ENCODE measurements around the gene ZNF586.
"Not testable (repeated sequence)": the region's sequence is repeated elsewhere in the genome, so short reads cannot be mapped to it uniquely, and the experiment has no call there.

The ZNF586 gene

DNA sequence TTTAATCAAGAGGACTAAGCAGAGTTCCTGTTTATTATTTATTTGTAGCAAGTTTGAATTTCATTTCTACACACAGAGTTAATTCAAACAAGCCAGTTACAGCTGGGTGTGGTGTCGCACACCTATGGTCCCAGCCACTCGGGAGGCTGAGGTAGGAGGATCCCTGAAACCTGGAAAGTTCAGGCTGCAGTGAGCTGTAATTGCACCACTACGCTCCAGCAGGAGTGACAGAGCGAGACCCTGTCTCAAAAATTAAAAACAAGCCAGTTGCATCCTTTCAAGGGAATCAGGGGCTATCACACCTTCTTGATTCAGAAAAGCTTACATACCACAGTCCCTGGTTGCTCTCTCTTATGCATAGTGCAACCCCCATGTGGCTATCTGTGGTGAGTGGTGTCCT, 19.8 kb downstream of the ZNF586 start:
- DNase-seq (ENCODE audit: low read depth in 2 of 3, low spot score in 2 of 3) = no peak

DNA sequence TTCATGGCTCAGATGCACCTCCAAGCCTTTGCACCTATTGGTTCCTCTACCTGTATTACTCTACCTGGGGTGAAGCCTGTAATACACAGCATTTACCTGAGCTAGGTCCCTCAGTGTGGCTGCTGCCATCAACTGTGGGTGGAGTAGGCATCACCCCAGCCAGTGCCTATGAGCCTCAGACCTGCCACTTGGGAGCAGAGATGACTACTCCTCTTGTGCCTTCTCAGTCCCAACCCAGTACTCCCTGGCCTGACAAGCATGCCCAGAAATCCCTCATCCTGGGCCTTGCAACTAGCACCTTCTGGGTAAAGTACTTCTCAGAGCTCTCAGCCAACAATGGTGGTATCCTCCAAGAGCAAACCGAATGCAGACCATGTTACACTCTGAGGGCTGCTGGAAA, 27.1 kb downstream of the ZNF586 start:
- not testable (repeated sequence) for DNase-seq (ENCODE audit: low read depth in 2 of 3, low spot score in 2 of 3)

DNA sequence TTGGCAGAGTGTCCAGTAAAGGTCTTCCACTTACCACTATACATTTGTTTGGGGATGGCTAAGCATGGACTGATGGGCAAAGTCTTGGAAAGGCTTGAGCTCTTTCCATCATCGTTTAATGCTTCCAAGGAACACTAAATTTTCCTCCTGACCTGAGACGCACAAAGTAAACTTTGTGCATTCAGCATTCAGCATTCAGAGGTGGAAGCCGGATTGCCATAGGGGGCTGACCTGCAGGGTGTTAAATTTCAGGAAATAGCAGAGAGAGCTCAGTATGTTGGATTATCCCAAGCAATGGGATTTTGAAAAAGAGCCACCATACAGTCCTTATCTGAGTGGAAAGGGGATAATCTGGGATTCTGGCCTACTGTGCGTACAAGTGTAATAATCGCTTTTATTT, 31.2 kb downstream of the ZNF586 start:
- no peak for DNase-seq (ENCODE audit: low read depth in 2 of 3, low spot score in 2 of 3)

DNA sequence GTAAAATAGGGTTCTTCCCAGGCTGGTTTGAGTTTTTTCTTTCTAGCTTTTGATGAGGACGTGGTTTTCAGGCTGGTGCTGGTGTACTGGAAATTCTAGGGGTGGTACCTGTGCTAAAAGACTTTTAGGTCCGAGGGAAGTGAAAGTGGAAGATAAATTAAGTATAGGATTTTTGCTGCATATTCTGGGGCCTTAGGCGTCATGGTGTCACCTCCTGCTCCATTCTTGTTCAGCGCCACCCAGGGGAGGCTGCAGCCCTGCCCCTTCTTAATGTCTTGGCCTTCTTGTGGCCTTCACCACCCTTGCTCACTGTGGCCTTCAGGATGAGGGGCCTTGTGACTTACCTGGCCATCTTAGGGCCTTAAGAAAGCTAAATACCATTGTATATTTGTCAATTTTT, 32.8 kb downstream of the ZNF586 start:
- DNase-seq (ENCODE audit: low read depth in 2 of 3, low spot score in 2 of 3) = no peak

DNA sequence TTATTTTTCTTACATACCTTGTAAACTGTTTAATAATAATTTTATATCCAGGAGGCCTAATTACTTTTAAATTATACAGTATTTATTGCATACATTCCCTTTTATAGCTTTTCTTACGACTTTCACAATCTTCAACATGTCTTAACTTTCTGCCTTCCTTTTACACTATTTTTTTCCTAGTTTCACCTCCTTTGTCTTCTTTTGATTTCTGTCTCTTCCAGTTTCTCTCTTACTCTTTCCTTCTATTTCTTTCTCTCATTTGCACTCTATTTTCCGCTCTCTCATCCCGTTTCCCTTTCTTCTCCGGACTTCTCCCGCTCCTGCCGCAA, 33.8 kb downstream of the ZNF586 start:
- DNase-seq (ENCODE audit: low read depth in 2 of 3, low spot score in 2 of 3) = no peak

DNA sequence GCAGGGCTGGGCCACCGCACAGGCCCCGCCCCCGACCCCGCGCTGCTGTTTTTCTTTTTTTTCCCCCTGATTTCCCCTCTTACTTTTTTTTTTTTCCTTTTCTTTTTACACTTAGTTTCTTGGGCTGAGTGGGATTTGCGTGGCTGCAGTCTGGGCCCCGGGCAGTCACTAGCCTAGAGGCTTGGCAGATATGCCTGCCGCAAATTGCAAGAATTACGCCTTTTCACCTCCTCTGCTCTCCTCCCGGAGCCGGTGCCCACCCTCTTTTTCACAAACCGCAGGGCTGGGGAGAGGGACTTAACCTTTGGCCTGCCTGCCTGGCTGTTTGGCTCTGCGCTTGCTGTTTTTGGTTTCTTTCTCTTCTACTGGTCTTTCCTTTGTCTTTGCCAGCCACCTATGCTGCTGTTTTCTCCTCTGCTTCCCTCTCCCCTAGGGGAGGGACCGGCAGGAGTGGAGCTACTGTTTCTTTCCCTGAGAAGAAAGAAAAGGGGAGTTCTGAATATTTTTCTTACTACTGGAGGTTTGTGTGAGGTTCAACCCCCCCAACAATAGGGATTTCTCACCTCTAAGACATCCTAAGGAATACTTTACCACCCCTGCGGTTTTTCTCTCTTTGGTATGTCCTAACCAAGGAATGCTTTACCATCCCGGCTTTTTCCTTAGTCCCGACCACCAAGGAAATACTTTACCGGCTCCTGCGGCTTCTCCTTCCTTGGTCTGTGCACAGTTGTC, 34.3 kb downstream of the ZNF586 start:
- DNase-seq (ENCODE audit: low read depth in 2 of 3, low spot score in 2 of 3) = no peak

DNA sequence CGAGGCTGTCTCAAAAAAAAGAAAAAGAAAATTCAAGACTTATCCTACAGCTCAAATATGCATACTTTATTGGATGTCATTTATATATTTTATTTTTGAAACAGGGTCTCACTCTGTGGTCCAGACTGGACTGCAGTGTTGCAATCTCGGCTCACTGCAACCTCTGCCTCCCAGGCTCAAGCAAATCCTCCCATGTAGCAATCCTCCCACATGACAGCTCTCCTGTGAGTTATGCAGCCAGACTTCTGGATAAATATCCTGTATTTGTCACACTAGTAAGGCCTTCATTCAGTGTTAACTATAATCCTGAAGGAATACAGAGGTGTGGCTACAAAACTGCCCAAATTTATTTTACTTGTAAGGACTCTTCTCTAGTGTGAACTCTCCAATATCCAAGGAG, 38.1 kb downstream of the ZNF586 start:
- DNase-seq (ENCODE audit: low read depth in 2 of 3, low spot score in 2 of 3) = no peak

DNA sequence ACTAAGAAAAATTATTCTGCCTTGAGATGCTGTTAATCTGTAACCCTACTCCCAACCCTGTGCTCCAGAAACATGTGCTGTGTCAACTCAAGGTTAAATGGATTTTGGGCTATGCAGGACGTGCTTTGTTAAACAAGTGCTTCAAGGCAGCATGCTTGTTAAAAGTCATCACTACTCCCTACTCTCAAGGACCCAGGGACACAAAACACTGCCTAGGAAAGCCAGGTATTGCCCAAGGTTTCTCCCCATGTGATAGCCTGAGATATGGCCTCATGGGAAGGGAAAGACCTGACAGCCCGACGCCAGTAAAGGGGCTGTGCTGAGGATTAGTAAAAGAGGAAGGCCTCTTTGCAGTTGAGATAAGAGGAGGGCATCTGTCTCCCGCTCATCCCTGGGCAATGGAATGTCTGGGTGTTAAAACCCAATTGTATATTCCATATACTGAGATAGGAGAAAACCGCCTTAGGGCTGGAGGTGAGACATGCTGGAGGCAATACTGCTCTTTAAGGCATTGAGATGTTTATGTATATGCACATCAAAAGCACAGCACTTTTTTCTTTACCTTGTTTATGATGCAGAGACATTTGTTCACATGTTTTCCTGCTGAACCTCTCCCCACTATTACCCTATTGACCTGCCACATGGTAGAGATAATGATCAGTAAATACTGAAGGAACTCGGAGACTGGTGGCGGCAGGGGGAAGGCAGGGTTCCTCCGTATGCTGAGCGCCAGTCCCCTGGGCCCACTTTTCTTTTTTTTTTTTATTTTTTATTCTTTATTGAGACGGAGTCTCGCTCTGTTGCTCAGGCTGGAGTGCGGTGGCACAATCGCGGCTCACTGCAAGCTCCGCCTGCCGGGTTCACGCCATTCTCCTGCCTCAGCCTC, 41.2 kb downstream of the ZNF586 start:
- not testable (repeated sequence) for DNase-seq (ENCODE audit: low read depth in 2 of 3, low spot score in 2 of 3)

DNA sequence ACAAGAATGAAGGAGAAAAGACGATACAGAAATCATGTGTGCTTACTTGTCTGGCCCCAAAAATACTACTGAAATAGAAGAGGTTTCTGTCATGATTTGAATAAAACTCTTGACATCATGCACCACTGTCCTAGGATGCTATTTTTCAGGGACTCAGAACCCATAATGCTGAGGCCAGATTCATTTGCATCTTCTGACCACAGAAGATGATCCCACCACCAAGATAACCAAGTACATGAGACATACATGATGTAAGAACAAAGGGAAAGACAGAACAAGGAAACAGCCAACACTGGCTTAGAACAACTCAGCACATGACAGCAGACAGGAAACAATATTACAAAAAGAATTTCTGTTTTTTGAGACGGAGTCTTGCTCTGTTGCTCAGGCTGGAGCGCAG, 42.8 kb downstream of the ZNF586 start:
- no peak for DNase-seq (ENCODE audit: low read depth in 2 of 3, low spot score in 2 of 3)

DNA sequence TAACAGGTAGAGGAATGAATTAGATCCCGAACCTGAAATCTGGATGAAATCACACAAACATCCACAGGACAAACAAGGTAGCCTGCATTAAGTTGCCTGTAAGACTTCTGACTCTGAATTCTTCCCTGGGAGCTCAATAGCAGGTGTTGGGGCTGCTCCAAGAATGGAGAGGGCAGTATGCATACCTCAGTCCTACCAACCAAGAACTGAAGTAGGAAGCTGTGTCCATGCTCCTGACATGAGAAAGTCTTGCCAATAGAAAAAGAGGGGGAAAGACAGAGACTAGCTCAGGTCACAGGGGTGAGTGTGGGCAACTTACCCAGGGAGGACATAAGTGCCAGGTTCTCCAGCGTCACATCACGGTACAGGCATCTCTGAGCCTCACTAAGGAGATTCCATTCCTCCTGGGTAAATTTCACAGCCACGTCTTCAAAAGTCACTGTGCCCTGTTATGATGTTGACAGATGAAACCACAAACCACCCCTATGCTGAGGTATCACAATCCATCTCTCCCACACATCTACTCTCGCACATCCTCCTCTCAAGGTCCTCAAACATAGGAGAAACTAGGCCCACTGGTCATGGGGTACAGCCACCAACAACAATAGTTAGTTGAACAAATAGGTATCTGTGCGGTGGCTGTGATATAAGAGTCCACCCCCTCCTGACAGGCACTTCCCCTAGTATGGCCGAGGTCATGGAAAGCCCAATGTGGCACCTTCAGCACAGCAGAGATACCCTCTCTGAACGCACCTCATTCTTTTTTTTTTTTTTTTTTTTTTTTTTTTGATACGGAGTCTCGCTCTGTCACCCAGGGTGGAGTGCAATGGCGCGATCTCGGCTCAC, 43.7 kb downstream of the ZNF586 start:
- not testable (repeated sequence) for DNase-seq (ENCODE audit: low read depth in 2 of 3, low spot score in 2 of 3)

DNA sequence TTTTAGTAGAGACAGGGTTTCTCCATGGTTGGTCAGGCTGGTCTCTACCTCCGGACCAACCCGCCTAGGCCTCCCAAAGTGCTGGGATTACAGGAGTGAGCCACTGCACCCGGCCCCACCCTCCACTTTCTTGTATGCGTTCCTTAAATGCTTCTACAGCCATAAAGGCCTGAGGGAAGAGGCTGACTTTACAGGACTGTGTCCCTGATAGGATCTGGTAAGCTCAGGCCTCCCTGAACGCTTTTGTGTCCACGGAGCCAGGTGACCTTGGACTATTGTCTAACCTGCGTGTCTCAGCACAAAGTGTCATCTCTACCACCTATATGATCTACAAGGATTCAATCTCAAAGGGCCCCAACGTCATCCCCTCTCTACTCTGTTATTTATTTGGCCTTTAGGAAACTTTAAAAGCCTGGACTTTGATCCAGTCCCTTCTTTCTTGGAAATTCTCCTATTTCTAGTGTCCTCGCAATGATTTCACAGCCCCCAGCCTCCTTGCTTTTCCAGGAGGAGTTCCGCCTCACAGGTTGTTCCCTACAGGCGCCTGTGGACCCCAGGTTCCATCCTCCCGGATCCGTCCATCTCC, 44.5 kb downstream of the ZNF586 start:
- no peak for DNase-seq (ENCODE audit: low read depth in 2 of 3, low spot score in 2 of 3)

DNA sequence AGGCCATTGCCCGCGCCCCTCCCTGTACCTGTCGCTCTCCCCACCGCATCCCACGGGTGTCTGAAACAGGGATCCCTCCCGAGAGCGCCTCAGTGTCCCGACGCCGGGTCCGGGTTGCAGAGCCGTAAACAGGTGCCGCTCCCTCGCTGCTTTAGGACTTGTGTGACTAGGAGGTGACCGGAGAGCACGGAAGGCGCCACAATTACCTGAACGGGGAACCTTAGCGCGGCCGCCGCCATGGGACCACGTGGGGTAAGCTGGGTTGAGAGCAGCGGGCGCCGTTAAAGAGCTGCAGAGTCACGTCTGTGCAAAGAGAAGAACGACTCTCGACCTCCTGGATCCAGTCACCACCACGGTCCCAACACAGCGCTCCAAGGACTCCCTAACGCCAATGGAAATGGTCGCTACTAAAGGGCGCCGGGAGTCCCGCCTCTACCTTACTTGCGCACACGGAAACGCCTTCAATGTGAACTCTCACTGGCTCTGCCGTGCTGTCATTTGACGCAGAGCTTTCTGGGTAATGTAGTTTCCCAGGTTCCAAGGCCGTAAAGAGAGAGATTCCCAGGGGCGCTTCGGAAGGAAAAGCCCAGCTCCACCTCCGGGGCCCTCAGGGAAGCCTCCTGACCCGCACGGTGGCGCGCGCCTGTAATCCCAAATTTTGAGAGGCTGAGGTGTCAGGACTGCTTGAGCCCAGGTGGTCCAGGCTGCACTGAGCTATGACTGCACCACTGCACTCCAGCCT, 45.2 kb downstream of the ZNF586 start, which contains the start of gene ZNF552:
ZNF552 (minus strand) TSS at position 409 of the 742 bp plus-strand sequence; CDS start at position 239, 170 bp downstream.
- DNase-seq (ENCODE audit: low read depth in 2 of 3, low spot score in 2 of 3) = peak; percentile 26 to 38 (median 35)

DNA sequence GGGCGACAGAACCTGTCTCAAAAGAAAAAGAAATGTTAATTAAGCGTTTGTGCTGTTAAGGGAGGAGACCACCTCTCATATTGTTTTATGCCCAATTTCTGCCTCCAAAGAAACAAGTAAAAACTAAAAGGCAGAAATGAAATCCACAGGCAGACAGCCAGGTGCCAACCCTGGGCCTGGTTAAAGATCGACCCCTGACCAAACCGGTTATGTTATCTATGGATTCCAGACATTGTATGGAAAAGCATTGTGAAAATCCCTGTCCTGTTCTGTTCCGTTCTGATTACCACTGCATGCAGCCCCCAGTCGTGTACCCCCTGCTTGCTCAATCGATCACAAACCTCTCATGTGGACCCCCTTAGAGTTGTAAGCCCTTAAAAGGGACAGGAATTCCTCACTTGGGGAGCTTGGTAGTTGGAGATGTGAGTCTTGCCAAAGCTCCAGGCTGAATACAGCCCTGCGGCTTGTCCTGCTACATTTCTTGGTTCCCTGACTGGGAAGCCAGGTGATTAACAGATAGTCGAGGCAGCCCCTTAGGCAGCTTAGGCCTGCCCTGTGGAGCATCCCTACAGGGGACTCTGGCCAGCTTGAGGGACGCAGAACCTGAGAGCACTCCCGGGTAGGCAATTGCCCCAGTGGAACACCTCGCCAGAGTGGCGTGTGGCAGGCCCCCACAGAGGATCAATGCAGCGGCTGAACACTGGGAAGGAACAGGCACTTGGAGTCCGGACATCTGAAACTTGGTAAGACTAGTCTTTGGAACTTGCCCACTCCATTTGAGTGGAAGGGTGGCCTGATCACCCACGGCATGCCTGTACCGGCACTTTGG, 46.0 kb downstream of the ZNF586 start:
- DNase-seq (ENCODE audit: low read depth in 2 of 3, low spot score in 2 of 3) = no peak

DNA sequence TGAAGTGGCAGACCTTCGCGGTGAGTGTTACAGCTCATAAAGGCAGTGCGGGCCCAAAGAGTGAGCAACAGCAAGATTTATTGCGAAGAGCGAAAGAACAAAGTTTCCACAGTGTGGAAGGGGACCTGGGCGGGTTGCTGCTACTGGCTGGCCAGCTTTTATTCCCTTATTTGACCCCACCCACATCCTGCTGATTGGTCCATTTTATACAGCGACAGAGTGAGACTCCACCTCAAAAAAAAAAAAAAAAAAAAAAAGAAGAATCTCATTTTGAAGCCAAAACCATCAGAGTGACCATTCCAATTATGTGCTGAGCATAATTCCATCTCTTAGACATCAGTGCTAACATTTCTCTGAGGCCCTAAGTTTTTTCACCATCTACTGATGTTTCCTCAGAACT, 47.2 kb downstream of the ZNF586 start:
- no peak for DNase-seq (ENCODE audit: low read depth in 2 of 3, low spot score in 2 of 3)

DNA sequence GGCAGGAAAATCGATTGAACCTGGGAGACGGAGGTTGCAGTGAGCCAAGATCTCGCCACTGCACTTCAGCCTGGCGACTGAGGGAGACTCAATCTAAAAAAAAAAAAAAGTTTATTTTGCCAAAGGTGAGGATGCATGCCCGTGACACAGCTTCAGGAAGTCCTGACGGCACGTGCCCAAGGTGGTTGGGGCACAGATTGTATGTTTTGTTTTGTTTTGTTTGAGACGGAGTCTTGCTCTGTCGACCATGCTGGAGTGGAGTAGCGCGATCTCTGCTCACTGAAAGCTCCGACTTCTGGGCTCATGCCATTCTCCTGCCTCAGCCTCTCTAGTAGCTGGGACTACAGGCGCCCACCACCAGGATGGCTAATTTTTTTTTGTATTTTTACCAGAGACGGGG, 48.5 kb downstream of the ZNF586 start:
- no peak for DNase-seq (ENCODE audit: low read depth in 2 of 3, low spot score in 2 of 3)

DNA sequence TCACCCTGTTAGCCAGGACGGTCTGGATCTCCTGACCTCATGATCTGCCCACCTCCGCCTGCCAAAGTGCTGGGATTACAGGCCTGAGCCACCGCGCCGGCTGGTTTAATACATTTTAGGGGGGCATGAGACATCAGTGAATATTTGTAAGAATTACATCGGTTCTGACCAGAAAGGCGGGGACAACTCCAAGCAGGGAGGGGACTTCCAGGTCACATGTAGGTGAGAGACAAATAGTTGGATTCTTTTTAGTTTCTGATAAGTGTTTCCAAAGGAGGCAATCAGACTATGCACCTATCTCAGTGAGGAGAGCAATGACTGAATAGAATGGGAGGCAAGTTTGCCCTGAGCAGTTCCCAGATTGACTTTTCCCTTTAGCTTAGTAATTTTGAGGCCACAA, 48.9 kb downstream of the ZNF586 start:
- no peak for DNase-seq (ENCODE audit: low read depth in 2 of 3, low spot score in 2 of 3)

DNA sequence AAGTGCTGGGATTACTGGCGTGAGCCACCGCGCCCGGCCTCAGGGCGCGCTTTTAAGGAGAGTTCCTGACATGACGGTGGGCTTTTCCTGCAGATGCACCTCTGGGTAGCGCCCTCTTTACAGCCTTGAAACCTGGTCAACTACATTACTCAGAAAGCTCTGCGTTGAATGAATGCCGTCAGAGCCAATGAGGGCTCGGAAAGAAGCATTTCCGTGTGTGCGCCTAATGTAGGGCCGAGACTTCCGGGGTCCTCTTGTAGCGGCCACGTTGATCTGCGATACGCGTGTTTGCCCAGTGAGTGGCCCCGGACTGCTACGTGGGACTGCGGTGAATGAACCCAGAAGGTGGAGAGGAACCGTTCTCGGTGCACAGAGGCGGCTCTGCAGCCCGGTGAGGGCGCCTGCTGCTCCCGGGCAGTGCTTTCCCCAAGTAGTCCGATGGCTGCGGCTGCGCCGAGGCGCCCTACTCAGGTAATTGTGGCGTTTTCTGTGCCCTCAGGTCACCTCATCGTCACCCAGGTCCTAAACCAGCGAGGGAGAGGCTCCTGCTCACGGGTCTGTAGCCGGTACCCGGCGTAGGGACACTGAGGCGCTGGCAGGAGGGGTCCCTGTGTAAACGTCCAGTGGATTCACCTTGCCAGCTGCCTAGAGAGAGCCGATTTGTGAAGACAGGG, 50.1 kb downstream of the ZNF586 start:
- peak; percentile 34 to 54 (median 42) for DNase-seq (ENCODE audit: low read depth in 2 of 3, low spot score in 2 of 3)

DNA sequence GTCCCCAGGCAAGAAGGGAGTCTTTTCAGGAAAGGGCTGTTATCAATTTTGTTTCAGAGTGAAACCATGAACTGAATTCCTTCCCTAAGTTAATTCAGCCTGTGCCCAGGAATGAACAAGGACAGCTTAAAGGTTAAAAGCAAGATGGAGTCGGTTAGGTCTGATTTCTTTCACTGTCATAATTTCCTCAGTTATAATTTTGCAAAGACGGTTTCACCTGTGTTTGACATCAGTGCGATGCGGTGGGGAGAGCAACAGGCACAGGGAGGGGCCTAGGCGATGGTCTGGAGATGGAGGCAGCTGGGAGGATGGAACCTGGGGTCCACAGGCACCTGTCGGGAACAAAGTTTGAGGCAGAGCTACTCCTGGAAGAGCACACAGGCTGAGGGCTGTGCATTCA, 51.1 kb downstream of the ZNF586 start:
- no peak for DNase-seq (ENCODE audit: low read depth in 2 of 3, low spot score in 2 of 3)

DNA sequence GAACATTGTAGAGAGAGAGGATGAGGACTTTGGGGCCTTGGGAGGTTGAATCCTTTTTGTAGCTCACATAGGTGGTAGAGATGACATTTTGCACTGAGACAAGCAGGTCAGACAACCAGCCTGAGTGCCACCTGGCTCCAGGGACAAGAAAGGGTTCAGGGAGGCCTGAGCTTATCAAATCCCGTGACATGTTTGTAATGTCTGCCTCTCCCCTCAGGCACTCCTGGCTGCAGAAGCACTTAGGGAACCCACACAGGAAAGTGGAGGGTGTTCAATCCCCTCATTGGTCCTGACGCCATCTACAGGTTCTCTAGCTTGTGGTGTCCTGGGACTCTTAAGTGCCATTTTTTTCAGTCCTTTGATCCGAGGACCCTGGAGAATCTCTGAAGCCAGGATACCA, 51.6 kb downstream of the ZNF586 start:
- not testable (repeated sequence) for DNase-seq (ENCODE audit: low read depth in 2 of 3, low spot score in 2 of 3)
